ENCODE results near the gene TP53. TPM values are rescaled to one million over a fixed set of nuclear protein-coding genes. Genes with fewer than 3 reads are reported as not detected.

The TP53 gene
- total and polyA plus RNA-seq, 4 donors = 22.3 to 57.0 (median 27.5) TPM

DNA sequence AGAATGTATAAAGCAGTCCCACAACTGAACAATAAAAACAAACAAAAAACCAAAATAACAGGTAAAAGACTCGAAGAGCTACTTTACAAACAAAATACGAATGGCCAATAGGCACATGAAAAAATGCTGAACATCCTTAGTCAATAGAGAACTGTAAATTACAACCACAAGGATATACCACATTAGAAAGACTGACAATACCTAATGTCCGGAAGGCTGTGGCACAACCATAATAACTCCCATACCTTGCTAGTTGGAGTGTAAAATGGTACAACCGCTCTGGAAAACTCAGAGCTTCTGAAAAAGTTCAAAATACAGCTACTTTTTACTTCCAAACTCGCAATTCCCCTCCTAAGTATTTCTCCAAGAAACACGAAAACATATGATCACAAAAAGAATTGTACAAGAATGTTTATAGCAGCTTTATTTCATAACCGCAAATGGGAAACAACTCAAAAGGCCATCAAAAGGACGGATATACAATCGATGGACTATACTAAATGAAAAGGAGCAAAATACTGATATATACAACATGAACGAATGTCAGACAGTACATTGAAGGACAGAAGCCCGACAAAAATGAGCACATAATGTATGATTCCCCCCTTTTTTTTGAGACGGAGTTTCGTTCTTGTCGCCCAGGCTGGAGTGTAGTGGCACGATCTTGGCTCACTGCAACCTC is 2.3 kb downstream of the TP53 start:
- H3K9me3 ChIP-seq (ENCODE audit: control insufficient read depth in 4 of 4, insufficient read depth in 3 of 4, low read length in 3 of 4) = no peaks in the 10 kb centered on the region
- no peak overlapping the region for H3K4me3 ChIP-seq
- TF ChIP-seq, protein P1, sequence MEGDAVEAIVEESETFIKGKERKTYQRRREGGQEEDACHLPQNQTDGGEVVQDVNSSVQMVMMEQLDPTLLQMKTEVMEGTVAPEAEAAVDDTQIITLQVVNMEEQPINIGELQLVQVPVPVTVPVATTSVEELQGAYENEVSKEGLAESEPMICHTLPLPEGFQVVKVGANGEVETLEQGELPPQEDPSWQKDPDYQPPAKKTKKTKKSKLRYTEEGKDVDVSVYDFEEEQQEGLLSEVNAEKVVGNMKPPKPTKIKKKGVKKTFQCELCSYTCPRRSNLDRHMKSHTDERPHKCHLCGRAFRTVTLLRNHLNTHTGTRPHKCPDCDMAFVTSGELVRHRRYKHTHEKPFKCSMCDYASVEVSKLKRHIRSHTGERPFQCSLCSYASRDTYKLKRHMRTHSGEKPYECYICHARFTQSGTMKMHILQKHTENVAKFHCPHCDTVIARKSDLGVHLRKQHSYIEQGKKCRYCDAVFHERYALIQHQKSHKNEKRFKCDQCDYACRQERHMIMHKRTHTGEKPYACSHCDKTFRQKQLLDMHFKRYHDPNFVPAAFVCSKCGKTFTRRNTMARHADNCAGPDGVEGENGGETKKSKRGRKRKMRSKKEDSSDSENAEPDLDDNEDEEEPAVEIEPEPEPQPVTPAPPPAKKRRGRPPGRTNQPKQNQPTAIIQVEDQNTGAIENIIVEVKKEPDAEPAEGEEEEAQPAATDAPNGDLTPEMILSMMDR (IDR thresholded peaks at IDR 0.05; ENCODE audit: control extremely low read depth, extremely low read depth) = no peak

GRCh38 chr17:7677388-7678067 is 9.8 kb downstream of the TP53 start:
- Histone ChIP-seq H3K36me3 (ENCODE audit: control insufficient read depth in 4 of 4, insufficient read depth in 4 of 4, low read length in 4 of 4) (peaks cover 14 to 29% (median 22%) of the 10 kb centered on the region in 4 donors), H3K9me3 (ENCODE audit: control insufficient read depth in 4 of 4, insufficient read depth in 3 of 4, low read length in 3 of 4) (peaks cover 0 to 9% (median 5%) of the 10 kb centered on the region in 4 donors), H3K4me3 (no peak overlapping the region), H3K9ac (ENCODE audit: insufficient read depth in 1 of 2, low read length in 2 of 2) (no peak overlapping the region), H3K4me1 (ENCODE audit: control insufficient read depth in 5 of 5, insufficient read depth in 5 of 5, low read length in 5 of 5) (peaks cover 0 to 4% (median 0%) of the 10 kb centered on the region in 5 donors), H3K27ac (ENCODE audit: low read depth in 1 of 2, low read length in 1 of 2) (no peak overlapping the region), H3K27me3 (ENCODE audit: control insufficient read depth in 3 of 3, insufficient read depth in 3 of 3, low read length in 2 of 3) (no peaks in the 10 kb centered on the region)
- ATAC-seq (ENCODE audit: insufficient read depth, low FRiP score) (no peak), DNase-seq (no peak)
- TF ChIP-seq, protein P1 (IDR thresholded peaks at IDR 0.05; ENCODE audit: control extremely low read depth, extremely low read depth) = no peak
- 73 to 79% methylated on average over 10 of the region's 10 CpGs for WGBS, 2 donors

More for the DNA sequence above, 2.3 kb downstream of the TP53 start:
- Histone ChIP-seq H3K27ac (ENCODE audit: low read depth in 1 of 2, low read length in 1 of 2) (peak overlapping the region; percentile 86 to 99), H3K9ac (ENCODE audit: insufficient read depth in 1 of 2, low read length in 2 of 2) (peak overlapping the region; percentile 30 to 100), H3K4me1 (ENCODE audit: control insufficient read depth in 5 of 5, insufficient read depth in 5 of 5, low read length in 5 of 5) (peaks cover 7 to 30% (median 8%) of the 10 kb centered on the region in 5 donors), H3K36me3 (ENCODE audit: control insufficient read depth in 4 of 4, insufficient read depth in 4 of 4, low read length in 4 of 4) (peaks cover 0 to 5% (median 2%) of the 10 kb centered on the region in 4 donors), H3K27me3 (ENCODE audit: control insufficient read depth in 3 of 3, insufficient read depth in 3 of 3, low read length in 2 of 3) (no peaks in the 10 kb centered on the region)
- WGBS, 2 donors = 59 to 73% methylated on average over 15 of the region's 15 CpGs
- no peak for ATAC-seq (ENCODE audit: insufficient read depth, low FRiP score)
- DNase-seq = peak in 2 of 3 donors; percentile 6 to 17

- peaks cover 14 to 34% (median 23%) of the 10 kb centered on the region in 4 donors for H3K36me3 ChIP-seq (ENCODE audit: control insufficient read depth in 4 of 4, insufficient read depth in 4 of 4, low read length in 4 of 4)
- no peaks in the 10 kb centered on the region for H3K27me3 ChIP-seq (ENCODE audit: control insufficient read depth in 3 of 3, insufficient read depth in 3 of 3, low read length in 2 of 3)
- no peak overlapping the region for H3K27ac ChIP-seq (ENCODE audit: low read depth in 1 of 2, low read length in 1 of 2)
- DNase-seq (no peak), ATAC-seq (ENCODE audit: insufficient read depth, low FRiP score) (no peak)
- WGBS, 2 donors = 89 to 95% methylated on average over 5 of the region's 5 CpGs
- peaks cover 0 to 9% (median 5%) of the 10 kb centered on the region in 4 donors for H3K9me3 ChIP-seq (ENCODE audit: control insufficient read depth in 4 of 4, insufficient read depth in 3 of 4, low read length in 3 of 4)
- H3K9ac ChIP-seq (ENCODE audit: insufficient read depth in 1 of 2, low read length in 2 of 2) = no peak overlapping the region
- H3K4me1 ChIP-seq (ENCODE audit: control insufficient read depth in 5 of 5, insufficient read depth in 5 of 5, low read length in 5 of 5) = peaks cover 0 to 4% (median 0%) of the 10 kb centered on the region in 5 donors
- TF ChIP-seq, protein P1 (IDR thresholded peaks at IDR 0.05; ENCODE audit: control extremely low read depth, extremely low read depth) = no peak
- H3K4me3 ChIP-seq = no peak overlapping the region
Observed at GRCh38 chr17:7676533-7676932, 10.8 kb downstream of the TP53 start.

Data from lung (tissue), 12 donors.